Right atrium auricular region (tissue), 2 donors: Measurements from ENCODE around the gene CYP39A1. TPM values are rescaled to one million over a fixed set of nuclear protein-coding genes. Genes with fewer than 3 reads are reported as not detected.

Source experiments
- DNase-seq: peaks from one replicate; pipeline ENCODE4 v3.0.0-alpha.2; 2019; ENCODE audit warnings: low spot score
- H3K27ac ChIP-seq, 2 donors: fragments of 200-600 bp; sonication (generic); 1 replicate in 1 of 2; 2 replicates in 1 of 2; pipeline ENCODE4 v1.5.1; 2016 to 2019
- H3K27me3 ChIP-seq, 2 donors: fragments of 200-600 bp; sonication (generic); one replicate each; pipeline versions ENCODE4 v1.5.1 to v1.6.0; 2017 to 2019
- H3K36me3 ChIP-seq: fragments of 200-600 bp; sonication (generic); one replicate; pipeline ENCODE4 v1.5.1; 2016
- H3K4me1 ChIP-seq, 2 donors: fragments of 200-600 bp; sonication (generic); one replicate each; pipeline versions ENCODE4 v1.5.1 to v1.6.0; 2017 to 2019
- H3K4me3 ChIP-seq, 2 donors: fragments of 200-600 bp; sonication (generic); 1 replicate in 1 of 2; 2 replicates in 1 of 2; pipeline ENCODE4 v1.5.1; 2017 to 2019; ENCODE audit warnings: mild to moderate bottlenecking in 1 of 2, moderate library complexity in 1 of 2
- H3K9me3 ChIP-seq, 2 donors: fragments of 200-600 bp; sonication (generic); one replicate each; pipeline ENCODE4 v1.5.1; 2019
- total RNA-seq, 2 donors: library from RNA; depleted of rRNA; stranded (reverse); fragments of >200 nt; gene quantifications; one replicate each; pipeline ENCODE4 v1.1.0, GENCODE V29; 2016
- TF ChIP-seq, protein P1 (sequence below), 2 donors: fragments of 200-600 bp; sonication (generic); IDR thresholded peaks; one replicate each; pipeline ENCODE4 v1.5.1; 2019; ENCODE audit warnings: antibody characterized with exemption in 2 of 2

The CYP39A1 gene
- total RNA-seq, 2 donors from 2014 or later: 6.3 to 7.0 TPM

DNA sequence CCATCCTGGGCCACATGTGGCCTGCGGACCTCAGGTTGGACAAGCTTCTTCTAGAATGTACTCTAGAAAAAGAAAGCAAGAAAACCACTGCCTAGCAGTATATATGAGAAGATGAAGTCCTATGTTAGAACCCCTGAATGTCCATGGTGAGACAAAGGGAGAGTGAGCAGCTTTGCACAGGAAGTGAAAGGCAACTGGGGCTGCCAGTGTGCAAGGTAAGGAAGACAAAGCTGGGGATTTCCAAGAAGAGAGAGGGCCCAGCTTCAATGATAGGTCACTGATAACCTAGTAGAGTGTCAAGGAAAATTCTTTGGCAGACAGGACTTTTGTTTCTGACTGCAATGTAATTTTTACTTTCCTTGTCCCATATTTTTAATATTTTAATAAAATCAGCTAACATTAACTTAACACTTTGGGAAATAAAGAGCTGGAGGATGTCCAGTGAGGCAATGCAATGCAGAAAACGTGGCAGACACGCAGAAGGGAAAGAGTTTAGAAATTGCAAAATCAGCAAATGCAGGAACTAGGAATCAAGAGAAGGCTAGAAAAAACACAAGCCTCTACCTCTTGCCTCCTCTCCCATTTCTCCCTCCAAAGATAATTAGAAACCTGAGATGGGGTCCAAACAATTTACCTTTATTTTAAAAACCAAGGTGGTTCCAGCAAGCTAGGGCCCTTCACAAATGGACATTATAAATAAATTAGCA lies 47.4 kb downstream of the CYP39A1 start:
- DNase-seq: no peak
- TF ChIP-seq, protein P1, sequence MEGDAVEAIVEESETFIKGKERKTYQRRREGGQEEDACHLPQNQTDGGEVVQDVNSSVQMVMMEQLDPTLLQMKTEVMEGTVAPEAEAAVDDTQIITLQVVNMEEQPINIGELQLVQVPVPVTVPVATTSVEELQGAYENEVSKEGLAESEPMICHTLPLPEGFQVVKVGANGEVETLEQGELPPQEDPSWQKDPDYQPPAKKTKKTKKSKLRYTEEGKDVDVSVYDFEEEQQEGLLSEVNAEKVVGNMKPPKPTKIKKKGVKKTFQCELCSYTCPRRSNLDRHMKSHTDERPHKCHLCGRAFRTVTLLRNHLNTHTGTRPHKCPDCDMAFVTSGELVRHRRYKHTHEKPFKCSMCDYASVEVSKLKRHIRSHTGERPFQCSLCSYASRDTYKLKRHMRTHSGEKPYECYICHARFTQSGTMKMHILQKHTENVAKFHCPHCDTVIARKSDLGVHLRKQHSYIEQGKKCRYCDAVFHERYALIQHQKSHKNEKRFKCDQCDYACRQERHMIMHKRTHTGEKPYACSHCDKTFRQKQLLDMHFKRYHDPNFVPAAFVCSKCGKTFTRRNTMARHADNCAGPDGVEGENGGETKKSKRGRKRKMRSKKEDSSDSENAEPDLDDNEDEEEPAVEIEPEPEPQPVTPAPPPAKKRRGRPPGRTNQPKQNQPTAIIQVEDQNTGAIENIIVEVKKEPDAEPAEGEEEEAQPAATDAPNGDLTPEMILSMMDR (IDR thresholded peaks at IDR 0.05): no peak
- Histone ChIP-seq H3K9me3 (no peaks in the 10 kb centered on the region), H3K27me3 (no peaks in the 10 kb centered on the region), H3K27ac (no peak overlapping the region), H3K4me3 (no peak overlapping the region), H3K4me1 (peaks cover 0 to 12% of the 10 kb centered on the region in 2 donors), H3K36me3 (no peaks in the 10 kb centered on the region)

DNA sequence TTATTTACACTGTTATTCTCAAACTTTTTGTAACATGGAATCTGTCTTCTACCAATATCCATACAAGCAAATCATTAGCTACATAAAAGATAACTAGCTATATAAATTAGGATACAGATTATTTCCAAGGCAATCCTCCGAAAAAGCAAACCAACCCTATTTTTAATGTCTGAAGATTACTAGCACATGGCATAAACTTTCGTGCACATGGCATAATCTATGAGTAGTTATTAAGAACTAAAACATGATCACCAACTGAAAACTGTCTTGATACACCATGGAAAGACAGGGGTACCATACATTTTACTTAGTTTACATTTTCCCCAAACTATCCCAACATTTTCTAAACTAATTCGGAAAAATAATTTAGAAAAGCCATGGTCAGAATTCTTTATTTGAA lies 54.4 kb downstream of the CYP39A1 start:
- Histone ChIP-seq H3K27me3 (no peaks in the 10 kb centered on the region), H3K9me3 (peaks cover 0 to 9% of the 10 kb centered on the region in 2 donors), H3K27ac (no peak overlapping the region), H3K4me3 (no peak overlapping the region), H3K36me3 (no peaks in the 10 kb centered on the region), H3K4me1 (no peaks in the 10 kb centered on the region)
- DNase-seq: no peak
- TF ChIP-seq, protein P1 (IDR thresholded peaks at IDR 0.05): no peak

DNA sequence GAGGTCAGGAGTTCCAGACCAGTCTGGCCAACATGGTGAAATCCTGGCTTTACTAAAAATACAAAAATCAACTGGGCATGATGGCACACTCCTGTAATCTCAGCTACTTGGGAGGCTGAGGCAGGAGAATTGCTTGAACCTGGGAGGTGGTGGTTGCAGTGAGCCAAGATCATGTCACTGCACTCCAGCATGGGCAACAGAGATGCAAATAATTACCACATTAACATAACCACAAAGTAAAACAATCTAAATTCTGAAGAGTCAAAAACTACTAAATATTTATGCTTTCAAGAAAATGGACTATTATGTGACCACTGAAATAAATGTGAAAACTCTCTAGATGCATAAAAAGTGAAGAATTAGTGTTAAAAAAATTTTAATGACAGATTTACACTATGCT lies 59.9 kb downstream of the CYP39A1 start:
- Histone ChIP-seq H3K9me3 (peaks cover 0 to 9% of the 10 kb centered on the region in 2 donors), H3K4me3 (no peak overlapping the region), H3K27ac (no peak overlapping the region), H3K27me3 (no peaks in the 10 kb centered on the region), H3K4me1 (no peaks in the 10 kb centered on the region), H3K36me3 (no peaks in the 10 kb centered on the region)
- TF ChIP-seq, protein P1 (IDR thresholded peaks at IDR 0.05): no peak
- DNase-seq: no peak

DNA sequence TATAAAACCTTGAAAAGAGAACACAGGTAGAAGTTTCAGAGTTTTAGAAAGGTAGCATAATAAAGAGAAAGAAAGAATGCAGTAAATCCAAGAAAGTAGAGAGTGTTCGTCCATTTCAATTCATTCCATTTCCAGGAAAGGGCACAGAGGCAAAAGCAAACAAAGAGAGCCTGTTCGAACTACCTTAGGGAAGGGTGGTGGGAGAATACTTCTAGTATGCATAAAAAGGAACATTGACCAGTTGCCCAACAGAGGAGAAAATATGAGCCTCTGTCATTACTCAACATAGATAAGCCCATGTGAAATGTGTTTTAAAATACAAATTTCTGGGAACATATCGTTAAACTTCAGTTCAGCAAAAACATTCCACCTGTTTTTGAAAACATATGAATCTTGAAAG lies 60.6 kb downstream of the CYP39A1 start:
- no peak overlapping the region for H3K27ac ChIP-seq
- H3K36me3 ChIP-seq: no peaks in the 10 kb centered on the region
- TF ChIP-seq, protein P1 (IDR thresholded peaks at IDR 0.05): no peak

DNA sequence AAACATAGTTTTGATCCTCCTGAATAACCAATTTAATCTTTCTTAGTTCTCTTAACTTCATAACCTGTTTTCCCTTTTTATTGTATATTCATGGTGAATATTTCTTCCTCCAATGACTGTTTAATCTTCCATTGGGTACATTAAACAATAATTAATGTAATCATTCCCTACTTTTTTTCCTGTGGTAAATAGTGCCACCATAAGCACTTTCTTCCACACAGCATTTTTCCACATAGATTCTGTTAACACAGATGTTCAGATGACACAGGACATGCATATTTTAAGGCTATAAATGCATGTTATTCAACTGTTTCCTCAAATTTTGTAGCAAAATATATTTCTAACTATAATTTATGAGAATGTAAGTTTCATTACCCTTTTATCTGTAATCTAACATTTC lies 61.9 kb downstream of the CYP39A1 start:
- Histone ChIP-seq H3K36me3 (no peaks in the 10 kb centered on the region), H3K27ac (no peak overlapping the region), H3K9me3 (peaks cover 0 to 9% of the 10 kb centered on the region in 2 donors), H3K4me3 (no peak overlapping the region), H3K4me1 (no peaks in the 10 kb centered on the region), H3K27me3 (no peaks in the 10 kb centered on the region)
- DNase-seq: no peak
- TF ChIP-seq, protein P1 (IDR thresholded peaks at IDR 0.05): no peak

More for the DNA sequence above, 60.6 kb downstream of the CYP39A1 start:
- Histone ChIP-seq H3K27me3 (no peaks in the 10 kb centered on the region), H3K9me3 (peaks cover 0 to 9% of the 10 kb centered on the region in 2 donors), H3K4me1 (no peaks in the 10 kb centered on the region), H3K4me3 (no peak overlapping the region)
- DNase-seq: no peak

DNA sequence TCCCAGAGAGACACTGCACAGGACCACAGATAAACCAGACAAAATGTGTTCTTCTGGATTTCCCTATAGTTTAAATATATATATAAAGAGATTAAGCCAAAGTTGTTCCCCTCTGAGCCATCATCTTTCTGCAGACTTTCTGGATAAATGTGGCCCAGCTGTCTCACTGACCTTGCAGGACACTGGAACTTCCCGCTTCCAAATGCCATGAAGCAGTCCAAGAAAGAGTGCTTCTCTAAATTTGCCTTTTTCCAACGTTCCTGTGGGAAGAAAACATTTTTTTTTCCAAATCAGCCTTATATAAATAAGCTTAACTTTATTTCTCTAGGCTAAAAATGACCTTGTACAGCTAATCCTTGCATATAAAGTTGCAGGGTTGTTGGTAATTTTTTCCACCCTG lies 65.7 kb downstream of the CYP39A1 start:
- H3K4me3 ChIP-seq: no peak overlapping the region
- no peaks in the 10 kb centered on the region for H3K27me3 ChIP-seq
- no peaks in the 10 kb centered on the region for H3K36me3 ChIP-seq
- no peak overlapping the region for H3K27ac ChIP-seq
- TF ChIP-seq, protein P1 (IDR thresholded peaks at IDR 0.05): no peak
- H3K9me3 ChIP-seq: no peaks in the 10 kb centered on the region
- no peaks in the 10 kb centered on the region for H3K4me1 ChIP-seq
- DNase-seq: no peak
